ENCODE results near the gene PAQR5.
"Not testable (repeated sequence)": the region's sequence is repeated elsewhere in the genome, so short reads cannot be mapped to it uniquely, and the experiment has no call there.

The PAQR5 gene

GRCh38 chr15:69293741-69294615 is 4.7 kb upstream of the PAQR5 start:
- no peak for DNase-seq

- no peak for DNase-seq
Measured at GRCh38 chr15:69296606-69297005, 2.1 kb upstream of the PAQR5 start.

GRCh38 chr15:69297642-69298353 is 914 bp upstream of the PAQR5 start:
- DNase-seq, result no peak

- no peak for DNase-seq
Measured at GRCh38 chr15:69298354-69298696, 387 bp upstream of the PAQR5 start.

GRCh38 chr15:69299451-69299886 is 757 bp downstream of the PAQR5 start:
- DNase-seq, result no peak

- no peak for DNase-seq
Measured at GRCh38 chr15:69299943-69300588, 1.4 kb downstream of the PAQR5 start.

- DNase-seq, result not testable (repeated sequence)
Measured at GRCh38 chr15:69301101-69301500, 2.4 kb downstream of the PAQR5 start.

- not testable (repeated sequence) for DNase-seq
Measured at GRCh38 chr15:69302087-69302486, 3.4 kb downstream of the PAQR5 start.

- no peak for DNase-seq
Measured at GRCh38 chr15:69302929-69303328, 4.2 kb downstream of the PAQR5 start.

GRCh38 chr15:69303337-69304181 is 4.8 kb downstream of the PAQR5 start:
- no peak for DNase-seq

GRCh38 chr15:69304182-69304545 is 5.5 kb downstream of the PAQR5 start:
- no peak for DNase-seq

- DNase-seq, result no peak
Measured at GRCh38 chr15:69305204-69305931, 6.7 kb downstream of the PAQR5 start.

- no peak for DNase-seq
Measured at GRCh38 chr15:69305933-69306568, 7.3 kb downstream of the PAQR5 start.

GRCh38 chr15:69307939-69308338 is 9.2 kb downstream of the PAQR5 start:
- DNase-seq, result no peak

- DNase-seq, result no peak
Measured at GRCh38 chr15:69308949-69309348, 10.2 kb downstream of the PAQR5 start.

GRCh38 chr15:69311319-69311721 is 12.6 kb downstream of the PAQR5 start:
- DNase-seq, result no peak

- no peak for DNase-seq
Measured at GRCh38 chr15:69313432-69314000, 14.8 kb downstream of the PAQR5 start.

GRCh38 chr15:69314131-69314530 is 15.4 kb downstream of the PAQR5 start:
- DNase-seq, result no peak

- DNase-seq, result no peak
Measured at GRCh38 chr15:69314736-69315135, 16.0 kb downstream of the PAQR5 start.

- DNase-seq, result no peak
Measured at GRCh38 chr15:69315402-69316110, 16.8 kb downstream of the PAQR5 start.

- DNase-seq, result no peak
Measured at GRCh38 chr15:69316291-69316690, 17.6 kb downstream of the PAQR5 start.
